H54 (cell line): Measurements from ENCODE around the gene HRH1.
"Not testable (repeated sequence)": the region's sequence is repeated elsewhere in the genome, so short reads cannot be mapped to it uniquely, and the experiment has no call there.

Source experiments
- DNase-seq: peaks from one replicate; pipeline ENCODE4 v3.0.0; 2011; ENCODE audit warnings: low spot score, mixed read lengths; ENCODE audit not compliant: insufficient read length
- FAIRE-seq: peaks from 3 replicates; lab custom pipeline; 2011; peaks lifted over from hg19 to GRCh38; lab: Jason Lieb, UNC
- POLR2A ChIP-seq: IDR thresholded peaks from 2 replicates; pipeline ENCODE4 v1.6.1; 2011; ENCODE audit warnings: low read depth, mild to moderate bottlenecking, low read length

HRH1 gene

GRCh38 chr3:11238880-11239279, 84.6 kb downstream of the HRH1 start:
- FAIRE-seq (peak; percentile 89), DNase-seq (no peak)
- TF ChIP-seq POLR2A = no peak

DNA sequence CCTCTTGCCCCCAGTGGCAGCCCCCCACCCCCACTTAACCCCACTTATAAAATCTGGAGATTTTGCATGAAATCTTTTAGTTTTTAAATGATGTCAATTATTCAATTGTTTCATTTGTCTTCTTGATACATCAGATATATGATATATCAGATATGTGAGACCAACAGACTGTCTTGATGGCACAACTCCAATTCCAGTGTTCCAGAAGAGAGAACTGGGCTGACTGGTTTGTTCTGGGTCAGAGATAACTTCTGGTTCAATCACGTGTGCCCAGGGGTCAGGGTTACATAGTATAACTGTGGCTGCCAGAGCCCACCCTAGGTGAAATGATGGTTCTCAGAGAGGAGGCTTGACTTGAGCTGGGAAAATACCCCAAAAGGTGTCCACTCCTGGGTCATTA, 85.5 kb downstream of the HRH1 start:
- no peak for FAIRE-seq
- DNase-seq = no peak
- TF ChIP-seq POLR2A = no peak

- no peak for FAIRE-seq
- TF ChIP-seq POLR2A = no peak
- no peak for DNase-seq
Observed at GRCh38 chr3:11240496-11240895, 86.2 kb downstream of the HRH1 start.

- DNase-seq (peak; percentile 35), FAIRE-seq (peak; percentile 23)
- no peak for TF ChIP-seq POLR2A
Observed at GRCh38 chr3:11244121-11244677, 89.9 kb downstream of the HRH1 start.

GRCh38 chr3:11245276-11245675, 91.0 kb downstream of the HRH1 start:
- DNase-seq (no peak), FAIRE-seq (no peak)
- no peak for TF ChIP-seq POLR2A

- DNase-seq (peak; percentile 30), FAIRE-seq (no peak)
- no peak for TF ChIP-seq POLR2A
Observed at GRCh38 chr3:11245827-11246662, 91.8 kb downstream of the HRH1 start.

DNA sequence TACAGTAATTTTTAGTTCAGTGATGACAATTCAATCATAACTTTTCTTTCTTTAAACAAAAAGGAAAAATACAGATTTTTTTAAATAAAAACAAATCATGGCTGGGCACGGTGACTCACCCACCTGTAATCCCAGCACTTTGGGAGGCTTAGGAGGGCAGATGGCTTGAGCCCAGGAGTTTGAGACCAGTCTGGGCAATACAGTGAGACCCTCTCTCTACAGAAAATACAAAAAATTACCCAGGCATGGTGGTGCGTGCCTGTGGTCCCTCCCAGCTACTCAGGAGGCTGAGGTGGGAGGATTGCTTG, 92.3 kb downstream of the HRH1 start:
- FAIRE-seq = no peak
- DNase-seq = no peak
- no peak for TF ChIP-seq POLR2A

DNA sequence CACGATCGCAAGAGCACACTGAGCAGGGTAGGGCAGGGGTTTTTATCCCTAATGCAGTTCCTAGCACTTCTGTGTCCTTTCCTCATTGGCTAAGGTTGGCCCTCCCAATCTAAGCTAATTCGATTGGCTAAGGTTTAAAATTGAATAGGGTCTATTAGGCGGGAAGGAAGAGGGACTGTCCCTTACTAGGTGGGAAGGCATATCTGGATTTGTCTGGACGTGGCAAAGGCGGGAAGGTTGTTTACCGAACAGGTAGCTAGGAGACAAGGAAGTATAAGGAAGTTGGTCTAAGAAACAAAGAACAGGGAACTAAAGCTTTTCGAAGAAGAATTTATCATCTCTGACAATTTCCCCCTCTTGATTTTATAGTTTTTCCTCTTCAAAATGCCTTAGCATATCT, 93.1 kb downstream of the HRH1 start:
- no peak for FAIRE-seq

DNA sequence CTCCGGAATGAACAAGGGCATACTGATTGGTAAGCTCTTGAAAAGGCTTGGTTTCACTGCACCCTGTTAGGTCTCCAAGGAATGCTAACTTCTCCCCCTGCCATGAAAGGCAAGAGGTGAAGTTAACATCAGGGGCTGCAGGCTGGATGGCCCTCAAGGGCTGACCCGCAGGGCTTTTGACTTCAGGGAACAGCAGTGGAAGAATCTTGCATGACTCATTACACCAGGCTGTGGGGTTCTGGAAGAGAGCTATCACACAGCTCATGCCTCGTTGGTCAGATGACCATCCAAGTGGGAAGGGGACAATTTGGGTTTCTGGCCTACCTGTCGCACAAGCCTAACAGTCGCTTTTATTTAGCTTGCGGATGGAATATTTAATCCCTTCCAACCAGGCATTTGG, 94.3 kb downstream of the HRH1 start:
- FAIRE-seq (no peak), DNase-seq (no peak)
- TF ChIP-seq POLR2A = no peak

More for the DNA sequence above, 93.1 kb downstream of the HRH1 start:
- no peak for TF ChIP-seq POLR2A
- no peak for DNase-seq

DNA sequence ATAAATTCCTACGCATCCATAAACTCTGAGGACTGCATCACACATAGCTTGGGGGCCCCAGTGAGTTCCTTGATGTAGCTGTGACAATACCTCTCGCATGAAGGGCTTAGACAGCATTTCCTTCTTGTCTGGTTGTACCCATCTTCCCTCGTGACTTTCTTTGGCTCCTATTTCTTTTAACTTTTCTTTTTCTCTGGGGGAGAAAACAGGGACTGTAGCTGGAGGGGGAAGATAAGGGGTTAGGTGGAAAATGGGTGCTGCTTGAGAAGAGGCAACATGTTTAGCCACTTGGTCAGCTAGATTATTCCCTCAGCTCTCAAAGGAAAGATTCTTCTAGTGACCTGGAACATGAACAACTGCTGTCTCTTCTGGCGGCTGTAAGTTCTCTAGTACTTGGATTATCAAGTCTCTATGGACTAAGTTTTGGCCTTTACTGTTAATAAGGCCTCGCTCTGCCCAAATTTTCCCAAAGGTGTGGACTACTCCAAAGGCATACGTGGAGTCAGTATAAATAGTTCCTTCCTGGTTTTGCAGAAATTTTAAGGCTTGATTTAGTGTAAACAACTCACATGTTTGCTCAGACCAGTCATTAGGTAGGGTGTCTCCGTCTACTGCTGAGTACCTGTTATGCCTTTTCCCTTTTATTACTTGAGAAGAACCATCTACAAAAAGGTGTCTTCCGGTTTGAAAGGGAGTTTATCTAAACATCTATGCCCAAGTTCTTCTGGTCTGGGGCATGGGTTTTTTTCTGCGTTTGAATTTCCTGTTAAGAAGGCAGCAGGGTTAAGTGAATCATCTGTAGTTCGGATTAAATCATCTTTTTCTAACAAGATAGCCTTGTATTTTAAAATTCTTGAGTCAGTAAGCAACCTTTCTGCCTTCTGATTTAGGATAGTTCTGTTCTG, 96.9 kb downstream of the HRH1 start:
- DNase-seq = no peak
- TF ChIP-seq POLR2A = no peak
- FAIRE-seq = no peak

GRCh38 chr3:11251807-11252176, 97.5 kb downstream of the HRH1 start:
- no peak for TF ChIP-seq POLR2A
- FAIRE-seq = no peak
- no peak for DNase-seq

DNA sequence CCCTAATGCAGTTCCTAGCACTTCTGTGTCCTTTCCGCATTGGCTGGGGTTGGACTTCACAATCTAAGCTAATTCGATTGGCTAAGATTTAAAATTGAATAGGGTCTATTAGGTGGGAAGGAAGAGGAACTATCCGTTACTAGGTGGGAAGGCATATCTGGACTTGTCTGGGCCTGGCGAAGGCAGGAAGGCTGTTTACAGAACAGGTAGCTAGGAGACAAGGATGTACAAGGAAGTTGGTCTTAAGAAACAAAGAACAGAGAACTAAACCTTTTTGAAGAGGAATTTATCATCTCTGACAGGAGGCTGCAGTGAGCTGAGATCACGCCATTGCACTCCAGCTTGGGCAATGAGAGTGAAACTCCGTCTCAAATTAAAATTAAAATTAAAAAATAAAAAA, 100.6 kb downstream of the HRH1 start:
- no peak for TF ChIP-seq POLR2A
- DNase-seq (no peak), FAIRE-seq (no peak)

DNA sequence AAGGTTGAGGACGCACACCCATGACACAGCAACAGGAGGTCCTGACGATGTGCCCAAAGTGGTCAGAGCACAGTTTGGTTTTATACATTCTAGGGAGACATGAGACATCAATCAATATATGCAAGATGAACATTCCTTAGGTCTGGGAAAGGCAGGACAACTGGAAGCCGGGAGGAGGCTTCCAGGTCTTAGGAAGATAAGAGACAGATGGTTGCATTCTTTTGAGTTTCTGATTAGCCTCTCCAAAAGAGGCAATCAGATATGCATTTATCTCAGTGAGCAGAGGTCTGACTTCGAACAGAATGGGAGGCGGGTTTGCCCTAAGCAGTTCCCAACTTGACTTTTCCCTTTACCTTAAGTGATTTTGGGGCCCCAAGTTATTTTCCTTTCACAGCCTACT, 101.2 kb downstream of the HRH1 start:
- not testable (repeated sequence) for FAIRE-seq, DNase-seq

DNA sequence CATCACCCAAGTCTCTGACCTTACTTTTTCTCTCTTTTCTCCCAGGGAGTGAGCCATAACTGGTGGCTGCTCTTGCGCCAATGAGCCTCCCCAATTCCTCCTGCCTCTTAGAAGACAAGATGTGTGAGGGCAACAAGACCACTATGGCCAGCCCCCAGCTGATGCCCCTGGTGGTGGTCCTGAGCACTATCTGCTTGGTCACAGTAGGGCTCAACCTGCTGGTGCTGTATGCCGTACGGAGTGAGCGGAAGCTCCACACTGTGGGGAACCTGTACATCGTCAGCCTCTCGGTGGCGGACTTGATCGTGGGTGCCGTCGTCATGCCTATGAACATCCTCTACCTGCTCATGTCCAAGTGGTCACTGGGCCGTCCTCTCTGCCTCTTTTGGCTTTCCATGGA, 104.7 kb downstream of the HRH1 start:
- TF ChIP-seq POLR2A = no peak
- DNase-seq (no peak), FAIRE-seq (no peak)

GRCh38 chr3:11260460-11260859, 106.2 kb downstream of the HRH1 start:
- no peak for FAIRE-seq

More at GRCh38 chr3:11260460-11260859, 106.2 kb downstream of the HRH1 start:
- no peak for DNase-seq
- no peak for TF ChIP-seq POLR2A
